ENCODE data around the gene CLEC4F. TPM values are rescaled to one million over a fixed set of nuclear protein-coding genes. Genes with fewer than 3 reads are reported as not detected.

The CLEC4F gene
- total RNA-seq, 1 experiment from 2014 or later: not detected

GRCh38 chr2:70779491-70779890, 40.9 kb downstream of the CLEC4F start:
- no peak overlapping the region for H3K23ac ChIP-seq (ENCODE audit: insufficient read length, low read depth, low read length)
- H3K79me2 ChIP-seq (ENCODE audit: insufficient read depth, low read length): no peaks in the 10 kb centered on the region
- no peak for TF ChIP-seq CTCF (conservative IDR thresholded peaks at IDR 0.05)
- H2BK15ac ChIP-seq (ENCODE audit: low read depth, low read length): no peak overlapping the region
- H3K4me1 ChIP-seq (ENCODE audit: insufficient read depth, low read length): no peaks in the 10 kb centered on the region
- H2BK20ac ChIP-seq (ENCODE audit: low read depth, low read length, poor library complexity, severe bottlenecking): no peak overlapping the region
- no peak overlapping the region for H3K27ac ChIP-seq (ENCODE audit: insufficient read length, low read depth, low read length)
- no peaks in the 10 kb centered on the region for H4K20me1 ChIP-seq (ENCODE audit: control insufficient read depth, insufficient read depth, insufficient read length)
- H3K18ac ChIP-seq (ENCODE audit: insufficient read length, low read depth, low read length): no peak overlapping the region
- Mint-ChIP-seq H3K36me3 (ENCODE audit: insufficient read depth in 1 of 3, low read depth in 3 of 3) (no peaks in the 10 kb centered on the region), H3K9me3 (no peaks in the 10 kb centered on the region), H3K4me3 (no peak overlapping the region), H3K27ac (no peak overlapping the region), H3K27me3 (ENCODE audit: low read depth) (peaks cover 23% of the 10 kb centered on the region), H3K4me1 (peaks cover 3 to 5% of the 10 kb centered on the region in 2 experiments; a peak in 3 of 4 replicates)
- H4K91ac ChIP-seq (ENCODE audit: insufficient read length, low read depth, low read length): no peak overlapping the region
- no peak overlapping the region for H3K4me2 ChIP-seq (ENCODE audit: insufficient read depth, insufficient read length, low read length)
- no peak overlapping the region for H2AFZ ChIP-seq (ENCODE audit: low read length)
- no peak overlapping the region for H3T11ph ChIP-seq (ENCODE audit: low read length)
- H4K5ac ChIP-seq (ENCODE audit: insufficient read length, low read depth, low read length): no peak overlapping the region
- H2AK5ac ChIP-seq (ENCODE audit: insufficient read length, low read length): no peak overlapping the region
- H3K56ac ChIP-seq (ENCODE audit: insufficient read length, low read depth, low read length): no peak overlapping the region
- H2BK120ac ChIP-seq (ENCODE audit: low read depth, low read length, poor library complexity, severe bottlenecking): no peak overlapping the region
- no peaks in the 10 kb centered on the region for H3K23me2 ChIP-seq (ENCODE audit: insufficient read length, low read depth, low read length, poor library complexity, severe bottlenecking)
- WGBS (ENCODE audit: extremely low coverage, insufficient read length, low lambda C conversion rate): no CpG with 5 or more reads among the region's 3 CpGs
- no peak overlapping the region for H2BK12ac ChIP-seq (ENCODE audit: insufficient read length, low read depth, low read length)
- no peaks in the 10 kb centered on the region; the same call in 1 of the 2 replicates for H3K27me3 ChIP-seq (ENCODE audit: insufficient read depth, low read length)
- H3K79me1 ChIP-seq (ENCODE audit: insufficient read depth, low read depth, low read length, poor library complexity, severe bottlenecking): no peaks in the 10 kb centered on the region
- no peak overlapping the region for H4K8ac ChIP-seq (replicated peaks; ENCODE audit: insufficient read length, low read depth, low read length)
- no peak overlapping the region for H3K4ac ChIP-seq (ENCODE audit: low read depth, low read length)
- no peak overlapping the region for H3K9ac ChIP-seq (ENCODE audit: extremely low read depth, insufficient read length, low read length)
- H3K9me3 ChIP-seq (ENCODE audit: control insufficient read depth, low read depth, low read length): no peaks in the 10 kb centered on the region
- no peak overlapping the region for H3K14ac ChIP-seq (ENCODE audit: insufficient read depth, low read length)
- no peak overlapping the region for H2BK5ac ChIP-seq (ENCODE audit: insufficient read length, low read length)
- DNase-seq: no peak
